NCI-H128 (cell line): ENCODE results near the gene LCE3B.
"Not testable (repeated sequence)": the region's sequence is repeated elsewhere in the genome, so short reads cannot be mapped to it uniquely, and the experiment has no call there.

Experiments used
- DNase-seq: peaks from one replicate; lab custom pipeline; 2025; ENCODE audit not compliant: unreplicated experiment; lab: John Stamatoyannopoulos, UW

The LCE3B gene

GRCh38 chr1:152613511-152613910 is at the start of gene LCE3B:
LCE3B (plus strand) TSS chr1:152613811; CDS start chr1:152613811, 0 bp downstream.
- no peak for DNase-seq

GRCh38 chr1:152565115-152565514 is 48.5 kb upstream of the LCE3B start:
- DNase-seq = no peak

- DNase-seq = no peak
Observed at GRCh38 chr1:152565535-152566215, 47.9 kb upstream of the LCE3B start.

GRCh38 chr1:152566681-152567080 is 46.9 kb upstream of the LCE3B start, which contains the start of gene LCE3E:
LCE3E (minus strand) TSS chr1:152566780; CDS start chr1:152566208, 572 bp downstream.
- DNase-seq = no peak

GRCh38 chr1:152577168-152577567 is 36.4 kb upstream of the LCE3B start:
- DNase-seq = no peak

GRCh38 chr1:152579526-152579925 is 34.1 kb upstream of the LCE3B start:
- DNase-seq = not testable (repeated sequence)

GRCh38 chr1:152580433-152580832 is 33.2 kb upstream of the LCE3B start, which contains the start of gene LCE3D:
LCE3D (minus strand) TSS chr1:152580516; CDS start chr1:152579936, 580 bp downstream.
- no peak for DNase-seq

- no peak for DNase-seq
Observed at GRCh38 chr1:152582647-152583046, 31.0 kb upstream of the LCE3B start.

- DNase-seq = no peak
Observed at GRCh38 chr1:152585586-152585985, 28.0 kb upstream of the LCE3B start.

- no peak for DNase-seq
Observed at GRCh38 chr1:152596986-152597385, 16.6 kb upstream of the LCE3B start.

- DNase-seq = no peak
Observed at GRCh38 chr1:152599934-152600333, 13.7 kb upstream of the LCE3B start, which contains the start of gene LCE3C. LCE3C (plus strand) TSS chr1:152600234; CDS start chr1:152600732, 498 bp downstream.

GRCh38 chr1:152621993-152622392 is 8.4 kb downstream of the LCE3B start:
- no peak for DNase-seq

GRCh38 chr1:152622803-152623202 is 9.2 kb downstream of the LCE3B start, which contains the start of gene LCE3A:
LCE3A (minus strand) TSS chr1:152623103; CDS start chr1:152623103, 0 bp downstream.
- no peak for DNase-seq

GRCh38 chr1:152623203-152623844 is 9.7 kb downstream of the LCE3B start:
- DNase-seq = no peak

GRCh38 chr1:152626744-152627143 is 13.1 kb downstream of the LCE3B start:
- DNase-seq = no peak

- no peak for DNase-seq
Observed at GRCh38 chr1:152630596-152630995, 17.0 kb downstream of the LCE3B start.

- DNase-seq = no peak
Observed at GRCh38 chr1:152640351-152640750, 26.7 kb downstream of the LCE3B start.

GRCh38 chr1:152643945-152644344 is 30.3 kb downstream of the LCE3B start:
- DNase-seq = no peak

- no peak for DNase-seq
Observed at GRCh38 chr1:152645146-152645545, 31.5 kb downstream of the LCE3B start.

- no peak for DNase-seq
Observed at GRCh38 chr1:152646656-152647055, 33.0 kb downstream of the LCE3B start.

- no peak for DNase-seq
Observed at GRCh38 chr1:152654110-152654509, 40.5 kb downstream of the LCE3B start.

GRCh38 chr1:152656459-152656858 is 42.8 kb downstream of the LCE3B start:
- DNase-seq = no peak
